IPS-18c (cell line): ENCODE measurements around the gene LTF.

ENCODE experiments used
- H3K4me3 ChIP-seq: 2 replicates; pipeline ENCODE4 v1.7.0; 2013; ENCODE audit warnings: low read depth, mild to moderate bottlenecking, low read length, moderate library complexity; ENCODE audit not compliant: insufficient read depth
- H3K9me3 ChIP-seq: one replicate; pipeline ENCODE4 v1.6.1; 2013; ENCODE audit warnings: mild to moderate bottlenecking, low read length, moderate library complexity; ENCODE audit not compliant: control insufficient read depth, insufficient read depth

Gene LTF

DNA sequence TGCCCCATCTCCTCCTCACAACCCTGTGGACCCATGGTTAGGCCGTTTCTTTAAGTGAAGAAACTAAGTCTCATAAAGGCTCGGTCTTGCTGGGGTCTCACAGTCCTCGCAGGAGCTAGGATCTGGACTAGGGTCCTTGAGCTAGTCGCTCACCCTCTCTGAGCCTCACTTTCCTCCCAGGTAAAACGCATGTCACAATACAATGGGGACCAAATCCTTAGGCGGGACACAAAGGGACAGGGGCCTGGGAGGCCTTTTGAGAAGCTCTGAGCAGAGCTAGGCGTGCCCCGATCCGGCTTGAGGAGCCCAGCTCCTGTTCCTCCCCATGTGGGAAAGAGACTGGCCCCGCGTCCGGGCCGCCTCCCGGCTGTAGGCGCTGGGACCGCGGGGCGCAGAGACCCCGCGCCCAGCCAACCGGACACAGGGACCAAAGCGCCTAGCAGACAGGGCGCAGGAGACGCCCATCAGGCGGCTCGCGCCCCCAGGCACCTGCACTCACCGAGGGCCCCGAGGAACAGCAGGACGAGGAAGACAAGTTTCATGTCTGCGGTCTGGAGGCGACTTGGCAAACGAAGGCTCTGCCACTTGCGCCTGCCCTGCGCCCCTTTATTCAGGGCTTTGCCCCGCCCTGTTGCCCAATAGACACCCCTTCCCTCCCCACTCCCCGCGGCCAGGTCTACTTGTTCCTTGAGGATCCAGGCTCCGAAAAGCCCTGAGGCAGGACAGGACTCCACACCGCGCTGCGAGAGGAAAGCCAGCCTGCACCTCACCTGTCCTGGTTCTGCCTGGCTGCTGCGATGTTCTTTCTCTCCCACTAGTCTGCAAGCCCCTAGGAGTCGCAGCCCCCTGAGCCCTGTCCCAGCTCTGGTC, at the start of gene LTF:
TSS of gene LTF (minus strand) at position 580 of the 870 bp plus-strand sequence. CDS start at position 542, 38 bp downstream.
- Histone ChIP-seq H3K4me3 (no peak within 1 kb of the TSS), H3K9me3 (no peaks in the 10 kb centered on the region)

DNA sequence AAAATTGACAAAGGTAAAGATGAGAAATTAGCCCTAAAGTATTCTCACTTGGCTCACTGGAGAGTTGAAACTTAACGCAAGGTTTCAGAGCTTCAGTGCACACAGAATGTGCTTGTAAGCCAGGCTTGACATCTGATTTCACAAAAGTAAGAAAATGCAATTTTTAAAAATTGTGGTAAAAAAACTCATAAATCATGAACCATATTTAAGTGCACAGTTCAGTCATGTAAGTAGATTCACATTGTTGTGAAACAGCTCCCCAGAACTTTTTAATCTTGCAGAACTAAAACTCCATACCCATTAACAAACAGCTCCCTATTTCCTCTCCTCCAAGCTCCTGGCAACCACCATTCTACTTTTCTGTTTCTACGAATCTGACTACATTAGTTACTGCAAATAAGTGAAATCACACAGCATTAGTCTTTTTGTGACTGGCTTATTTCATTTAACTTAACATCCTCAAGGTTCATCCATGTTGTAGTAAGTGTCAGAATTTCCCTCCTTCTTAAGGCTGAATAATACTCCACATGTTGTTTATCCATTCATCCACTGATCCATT, 47.6 kb upstream of the LTF start:
- no peak overlapping the region for H3K4me3 ChIP-seq

DNA sequence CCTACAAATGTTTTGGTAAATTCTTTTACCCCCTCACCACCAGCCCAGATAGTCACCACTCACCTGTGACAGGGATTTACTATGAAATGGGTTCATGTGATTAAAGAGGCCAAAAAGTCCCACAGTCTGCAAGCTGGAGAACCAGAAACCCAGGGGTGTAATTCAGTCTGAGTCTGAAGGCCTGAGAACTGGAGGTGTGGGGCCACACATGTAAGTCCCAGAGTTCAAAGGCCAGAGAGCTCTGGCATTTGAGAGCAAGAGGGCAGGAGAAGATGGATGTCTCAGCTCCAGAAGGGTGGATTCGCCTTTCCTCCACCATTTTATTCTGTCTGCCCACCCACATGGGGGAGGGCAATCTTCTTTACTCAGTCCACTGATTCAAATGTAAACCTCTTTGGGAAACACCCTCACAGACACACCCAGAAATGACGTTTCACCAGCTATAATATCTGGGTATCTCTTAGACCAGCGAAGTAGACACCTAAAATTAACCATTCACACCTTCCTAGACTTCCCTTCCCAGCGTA, 45.0 kb upstream of the LTF start:
- H3K9me3 ChIP-seq = no peaks in the 10 kb centered on the region
- no peak overlapping the region for H3K4me3 ChIP-seq

More for the DNA sequence above, 47.6 kb upstream of the LTF start:
- H3K9me3 ChIP-seq = no peaks in the 10 kb centered on the region

DNA sequence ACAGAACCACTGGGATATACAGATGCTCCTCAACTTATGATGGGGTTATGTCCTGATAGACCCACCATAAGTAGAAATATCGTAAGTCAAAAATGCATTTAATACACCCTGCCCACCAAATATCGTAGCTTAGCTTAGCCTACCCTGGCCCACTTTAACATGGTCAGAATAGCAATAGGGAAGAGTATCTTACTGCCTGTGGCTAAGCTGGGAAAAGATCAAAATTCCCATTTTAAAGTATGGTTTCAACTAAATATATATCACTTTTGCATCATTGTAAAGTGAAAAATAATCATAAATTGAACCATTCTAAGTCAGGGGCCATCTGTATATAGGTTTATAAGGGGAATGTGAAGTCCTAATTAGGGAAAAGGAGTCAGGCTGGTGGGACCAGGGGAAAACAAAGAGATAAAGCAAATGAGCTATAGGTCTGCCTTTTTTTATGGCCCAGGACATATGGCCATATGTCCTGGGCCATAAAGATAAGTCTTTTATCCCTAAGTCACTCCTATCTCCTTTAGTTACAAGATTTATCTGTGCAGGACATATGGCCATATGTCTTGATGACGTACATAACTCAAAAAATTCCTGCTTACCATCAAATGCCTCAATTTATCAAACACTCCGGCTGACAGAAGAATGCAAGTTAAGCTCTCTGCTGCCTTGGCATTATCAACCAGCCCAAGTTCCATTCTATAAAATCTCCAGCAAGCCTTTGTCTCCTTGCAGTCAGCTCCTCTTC, 44.3 kb upstream of the LTF start:
- Histone ChIP-seq H3K4me3 (no peak overlapping the region), H3K9me3 (no peaks in the 10 kb centered on the region)

DNA sequence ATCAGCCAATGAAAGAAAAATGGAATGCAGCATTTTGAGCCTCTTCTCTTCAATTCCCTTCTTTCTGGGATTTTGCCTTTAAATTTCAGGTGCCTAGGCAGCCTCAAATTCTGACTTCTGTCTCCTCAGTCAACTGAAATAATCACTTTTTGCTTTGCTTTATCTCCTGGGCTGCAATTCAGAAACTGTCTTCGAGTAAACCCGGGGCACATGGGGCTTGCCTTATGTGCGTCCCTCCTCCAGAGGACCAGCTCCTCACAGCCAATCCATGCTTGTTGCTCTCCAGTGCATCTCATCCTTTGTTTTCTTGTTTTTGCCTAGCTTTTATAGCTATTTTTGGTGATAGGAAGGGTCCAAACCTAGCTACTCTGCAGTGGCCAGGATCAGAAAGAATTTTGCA, 41.8 kb upstream of the LTF start:
- Histone ChIP-seq H3K4me3 (no peak overlapping the region), H3K9me3 (no peaks in the 10 kb centered on the region)

DNA sequence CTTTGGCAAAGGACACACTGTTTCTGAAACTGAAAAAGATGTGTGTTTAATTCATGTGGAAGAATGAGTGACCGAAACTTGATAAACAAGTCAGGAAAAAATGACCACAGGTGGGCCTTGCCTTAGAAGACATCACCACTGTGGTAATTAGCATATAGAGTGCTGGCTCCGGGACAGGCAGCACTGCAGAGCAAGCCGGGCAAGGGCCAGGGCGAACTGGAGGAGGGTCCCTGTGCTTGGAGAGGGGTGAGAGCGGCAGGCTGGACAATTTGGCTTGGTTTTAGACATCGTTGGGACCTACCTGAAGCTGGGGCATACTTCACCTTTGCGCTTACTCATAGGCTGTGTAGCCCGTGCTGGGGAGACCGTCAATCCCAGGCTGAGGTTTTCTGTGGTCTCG, 41.2 kb upstream of the LTF start:
- H3K9me3 ChIP-seq = no peaks in the 10 kb centered on the region
- no peak overlapping the region for H3K4me3 ChIP-seq

DNA sequence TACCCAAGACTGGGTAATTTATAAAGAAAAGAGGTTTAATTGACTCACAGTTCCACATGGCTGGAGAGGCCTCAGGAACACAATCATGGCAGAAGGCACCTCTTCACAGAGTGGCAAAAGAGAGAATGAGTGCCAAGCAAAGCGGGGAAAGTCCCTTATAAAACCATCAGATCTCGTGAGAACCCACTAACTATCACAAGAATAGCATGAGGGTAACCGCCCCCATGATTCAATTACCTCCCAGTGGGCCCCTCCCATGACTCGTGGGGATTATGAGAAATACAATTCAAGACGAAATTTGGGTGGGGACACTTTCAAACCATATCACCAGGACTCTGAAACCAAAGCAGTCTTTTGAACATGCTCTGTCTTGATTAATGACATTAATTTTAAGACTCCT, 40.1 kb upstream of the LTF start:
- Histone ChIP-seq H3K4me3 (no peak overlapping the region), H3K9me3 (peaks cover 2% of the 10 kb centered on the region)

DNA sequence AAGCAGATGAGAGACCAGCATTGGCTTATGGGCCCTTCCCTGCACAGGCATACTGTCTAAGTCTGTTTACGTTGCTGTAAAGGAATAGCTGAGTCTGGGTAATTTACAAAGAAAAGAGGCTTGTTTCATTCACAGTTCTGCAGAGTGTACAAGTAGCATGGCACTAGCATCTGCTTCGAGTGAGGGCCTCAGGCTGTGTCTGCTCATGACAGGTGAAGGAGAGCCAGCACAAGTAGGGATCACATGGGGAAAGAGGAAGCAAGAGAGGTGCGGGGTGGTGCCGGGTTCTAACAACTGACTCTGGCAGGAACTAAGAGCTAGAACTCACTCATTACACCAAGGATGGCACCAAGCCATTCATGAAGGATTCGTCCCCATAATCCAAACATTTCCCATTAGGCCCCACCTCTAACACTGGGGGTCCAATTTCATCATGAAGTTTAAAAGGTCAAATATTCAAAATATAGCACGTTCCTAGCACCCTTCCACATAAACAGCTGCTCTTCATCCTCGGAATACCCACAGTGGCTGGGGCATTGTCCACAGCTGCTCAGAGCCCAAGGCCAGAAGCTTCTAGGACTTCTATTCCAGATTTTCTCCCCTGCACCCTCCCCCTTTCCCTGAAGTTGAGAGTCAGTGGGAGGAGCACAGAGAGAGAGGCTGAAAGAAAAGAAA, 38.6 kb upstream of the LTF start:
- no peak overlapping the region for H3K4me3 ChIP-seq
- peaks cover 2% of the 10 kb centered on the region for H3K9me3 ChIP-seq

DNA sequence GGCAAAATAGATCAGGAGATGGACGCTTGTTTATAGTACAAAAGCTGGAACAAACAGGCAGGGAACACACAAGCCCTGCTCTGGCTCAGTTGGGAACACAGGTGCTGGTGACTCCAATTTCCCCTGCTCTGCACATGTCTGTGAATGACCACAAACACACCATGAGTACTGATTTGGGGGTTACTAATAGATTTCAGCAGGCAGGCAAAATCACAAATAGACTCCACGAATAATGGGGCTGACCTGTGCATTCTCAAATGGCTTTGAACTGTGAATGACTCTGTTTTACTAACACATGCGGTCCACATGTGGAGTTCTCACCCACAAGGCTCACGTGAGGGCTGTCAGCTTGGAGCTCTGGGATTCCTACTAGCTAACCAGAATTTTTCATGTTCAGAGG, 37.0 kb upstream of the LTF start:
- peaks cover 2% of the 10 kb centered on the region for H3K9me3 ChIP-seq
- H3K4me3 ChIP-seq = no peak overlapping the region

DNA sequence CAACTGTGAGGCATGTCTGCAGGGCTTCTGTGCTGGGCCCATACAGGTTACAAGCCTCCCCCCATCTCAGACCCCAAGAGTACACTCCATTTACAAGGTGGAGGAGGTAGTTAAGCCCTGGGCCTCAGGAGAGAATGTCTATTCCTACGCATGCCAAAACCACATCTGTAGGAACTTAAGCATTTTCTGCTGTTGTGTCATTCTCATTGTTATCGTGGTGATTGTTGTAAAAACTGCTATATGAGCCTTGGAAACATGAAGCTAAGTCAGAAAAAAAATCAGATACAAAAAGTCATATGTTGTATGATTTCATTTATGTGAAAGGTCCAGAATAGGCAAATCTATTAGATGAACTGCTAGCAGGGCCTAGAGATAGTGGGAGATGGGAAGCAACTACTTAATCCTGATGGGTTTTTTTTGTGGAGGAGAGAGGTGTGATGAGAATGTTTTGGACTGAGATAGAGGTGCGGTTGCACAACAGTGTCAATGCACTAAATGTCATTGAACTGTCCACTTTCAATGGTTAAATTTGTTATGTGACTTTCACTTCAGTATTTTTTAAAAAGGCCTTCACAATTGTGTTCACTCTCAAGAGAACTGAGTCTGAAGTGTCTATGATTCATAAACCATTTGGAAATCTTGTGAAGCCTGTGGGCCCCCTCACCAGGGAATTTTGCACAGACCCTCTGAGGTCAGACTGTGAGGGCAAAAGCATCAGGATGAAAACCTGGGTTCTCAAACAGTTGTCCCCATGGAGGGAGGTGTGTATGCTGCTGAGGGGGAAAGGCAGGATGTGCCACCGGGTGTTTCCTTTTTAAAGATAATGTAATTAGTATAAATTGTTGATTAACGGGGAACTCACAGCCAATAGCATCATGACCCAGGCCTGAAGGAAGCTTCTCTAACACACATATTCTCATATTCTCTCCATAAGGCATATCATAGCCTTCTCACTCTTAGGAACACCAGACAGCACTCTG, 36.2 kb upstream of the LTF start:
- peaks cover 2% of the 10 kb centered on the region for H3K9me3 ChIP-seq
- H3K4me3 ChIP-seq = no peak overlapping the region

DNA sequence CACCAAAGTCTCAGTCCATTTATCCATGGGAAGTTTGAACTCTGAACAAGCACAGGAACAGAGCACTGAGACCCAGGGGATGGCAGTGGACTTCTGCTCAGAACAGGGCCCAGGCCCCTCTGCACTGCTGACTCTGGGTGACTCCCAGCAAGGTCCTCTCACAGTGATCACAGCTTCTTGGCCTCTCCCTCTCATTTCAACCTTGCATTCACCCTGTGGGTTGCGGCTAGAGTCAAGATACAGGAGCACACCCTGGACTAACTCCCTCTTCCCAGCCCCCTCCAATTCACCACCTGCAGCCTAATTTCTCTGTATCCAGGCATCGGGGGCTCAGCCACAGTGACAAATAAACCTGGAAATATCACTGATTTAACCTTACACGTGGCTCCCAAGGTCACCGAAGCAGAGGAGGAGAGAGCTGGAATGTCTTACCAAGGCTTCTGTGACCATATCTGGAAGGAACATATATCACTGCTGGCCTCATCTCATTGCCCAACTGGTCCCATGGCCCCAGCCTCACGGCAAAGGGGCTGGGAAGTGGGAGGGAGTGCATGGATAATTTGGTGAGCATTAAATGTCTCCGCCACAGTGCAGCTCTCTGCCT, 34.3 kb upstream of the LTF start:
- Histone ChIP-seq H3K9me3 (peaks cover 2% of the 10 kb centered on the region), H3K4me3 (no peak overlapping the region)

DNA sequence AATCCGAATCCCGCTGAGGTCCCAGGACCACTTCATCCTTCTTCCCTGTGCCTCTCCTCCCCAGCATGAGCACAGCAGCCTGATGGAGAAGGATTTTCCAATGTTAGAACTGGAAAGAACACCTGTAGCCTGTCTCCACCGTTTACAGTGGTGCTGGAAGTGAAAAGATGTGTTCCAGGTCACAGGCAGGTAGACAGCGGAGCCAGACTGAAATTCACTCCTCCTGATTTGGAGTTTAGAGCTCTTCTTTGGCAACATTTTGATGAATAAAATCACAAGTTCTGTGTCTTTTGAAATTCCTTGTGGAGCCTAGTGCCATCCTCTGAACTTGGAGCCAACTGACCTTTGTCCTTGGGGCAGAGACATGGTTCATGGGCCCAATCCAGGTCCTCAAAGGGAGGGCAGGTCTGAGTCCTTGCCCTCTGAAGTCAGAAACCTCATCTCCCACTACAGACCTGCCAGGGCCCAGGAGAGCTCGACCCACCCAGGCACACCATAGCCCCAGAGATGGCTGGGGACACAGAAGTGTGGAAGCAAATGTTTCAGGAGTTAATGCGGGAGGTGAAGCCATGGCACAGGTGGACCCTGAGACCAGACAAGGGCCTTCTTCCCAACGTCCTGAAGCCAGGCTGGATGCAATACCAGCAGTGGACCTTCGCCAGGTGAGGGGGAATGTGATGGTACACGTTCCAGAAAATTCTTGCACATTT, 33.0 kb upstream of the LTF start, which contains the start of gene RTP3:
TSS of gene RTP3 (plus strand) at position 421 of the 710 bp plus-strand sequence. CDS start at position 508, 87 bp downstream.
- Histone ChIP-seq H3K9me3 (peaks cover 2% of the 10 kb centered on the region), H3K4me3 (no peak within 1 kb of the TSS)

DNA sequence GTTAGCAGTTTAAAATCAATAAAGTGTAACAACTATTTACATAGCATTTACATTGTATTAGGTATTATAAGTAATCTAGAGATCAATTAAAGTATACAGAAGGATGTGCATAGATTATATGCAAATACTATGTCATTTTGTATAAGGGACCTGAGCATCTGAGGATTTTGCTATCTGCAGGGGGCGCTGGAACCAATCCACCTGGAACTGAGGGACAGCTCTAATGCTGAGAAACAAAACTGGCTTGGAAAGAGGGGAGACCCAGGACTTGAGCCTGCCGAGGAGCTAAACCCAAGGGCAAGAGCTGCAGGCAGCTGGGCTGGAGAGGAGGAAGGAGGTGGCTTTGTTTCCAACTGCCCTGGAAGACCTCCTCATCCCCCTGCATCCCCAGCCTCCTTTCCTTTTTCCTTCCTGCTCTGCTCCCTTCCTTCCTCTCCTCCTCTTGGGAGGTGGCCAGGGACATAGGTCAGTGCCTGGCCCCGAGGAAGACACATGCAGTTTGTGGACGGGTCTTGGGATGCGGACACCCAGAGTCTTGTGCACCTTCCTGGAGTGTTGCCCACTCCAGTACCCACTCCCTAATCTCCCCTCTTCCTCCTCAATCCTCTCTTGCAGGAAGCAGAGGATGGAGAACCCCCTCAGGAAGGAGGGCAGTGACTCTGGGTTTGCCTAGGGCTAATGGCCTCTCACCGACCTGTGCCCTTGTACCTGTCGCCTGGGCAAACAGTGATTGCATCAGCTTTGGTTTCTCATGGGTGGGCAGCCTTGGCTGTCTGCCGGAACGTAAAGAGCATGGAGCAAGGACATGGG, 32.2 kb upstream of the LTF start:
- H3K4me3 ChIP-seq = no peak overlapping the region
- peaks cover 2% of the 10 kb centered on the region for H3K9me3 ChIP-seq

DNA sequence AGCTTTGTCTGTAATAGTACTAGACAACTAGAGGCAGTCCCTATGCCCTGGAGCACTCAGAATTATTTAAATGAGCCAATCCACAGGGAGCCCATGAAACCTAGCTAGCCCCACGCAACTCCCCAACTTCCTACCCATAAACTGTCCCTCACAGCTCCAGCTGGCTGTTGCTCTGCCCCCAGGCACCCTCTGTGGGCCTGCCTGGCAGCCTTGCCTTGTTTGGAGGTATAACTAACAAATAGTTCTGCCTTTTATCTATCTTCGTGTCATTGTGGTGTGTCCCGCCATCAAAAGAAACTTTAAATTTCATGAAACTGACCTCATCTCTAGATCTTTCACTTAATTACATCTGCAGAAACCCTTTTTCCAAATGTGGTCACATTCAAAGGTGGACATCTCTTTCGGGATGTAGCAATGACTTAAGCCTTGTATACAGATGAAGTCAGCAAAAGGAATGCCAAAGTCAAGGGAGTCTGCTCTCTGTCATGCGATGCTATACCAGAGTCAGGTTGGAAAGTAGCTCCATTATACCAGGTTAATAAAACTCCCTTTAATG, 31.3 kb upstream of the LTF start:
- H3K4me3 ChIP-seq = no peak overlapping the region
- peaks cover 2% of the 10 kb centered on the region for H3K9me3 ChIP-seq
